GM19372 (cell line): ENCODE data around the gene COL15A1.
"Not testable (repeated sequence)": the region's sequence is repeated elsewhere in the genome, so short reads cannot be mapped to it uniquely, and the experiment has no call there.

ENCODE experiments used
- ATAC-seq: cut with Tn5 transposase; IDR thresholded peaks from one replicate; pipeline ENCODE4 v1.9.1; 2021; ENCODE audit warnings: mild to moderate bottlenecking, low read depth, moderate library complexity; ENCODE audit not compliant: unreplicated experiment

Gene COL15A1

GRCh38 chr9:98943682-98944056, at the start of gene COL15A1:
Gene COL15A1 (plus strand): TSS chr9:98943907. CDS start chr9:98944062, 155 bp downstream.
- ATAC-seq, result no peak

GRCh38 chr9:98894171-98894570, 49.5 kb upstream of the COL15A1 start:
- ATAC-seq, result no peak

GRCh38 chr9:98894761-98895160, 48.9 kb upstream of the COL15A1 start:
- ATAC-seq, result no peak

GRCh38 chr9:98896632-98897031, 47.1 kb upstream of the COL15A1 start:
- ATAC-seq, result no peak

- no peak for ATAC-seq
Observed at GRCh38 chr9:98897745-98898144, 46.0 kb upstream of the COL15A1 start.

GRCh38 chr9:98899408-98900056, 44.2 kb upstream of the COL15A1 start:
- no peak for ATAC-seq

- no peak for ATAC-seq
Observed at GRCh38 chr9:98900244-98900643, 43.5 kb upstream of the COL15A1 start.

GRCh38 chr9:98900725-98901124, 43.0 kb upstream of the COL15A1 start:
- no peak for ATAC-seq

- ATAC-seq, result not testable (repeated sequence)
Observed at GRCh38 chr9:98901843-98902242, 41.9 kb upstream of the COL15A1 start.

GRCh38 chr9:98902516-98902915, 41.2 kb upstream of the COL15A1 start:
- ATAC-seq, result no peak

- ATAC-seq, result no peak
Observed at GRCh38 chr9:98902925-98903324, 40.8 kb upstream of the COL15A1 start.

- no peak for ATAC-seq
Observed at GRCh38 chr9:98903961-98904411, 39.7 kb upstream of the COL15A1 start.

GRCh38 chr9:98905015-98905414, 38.7 kb upstream of the COL15A1 start:
- ATAC-seq, result no peak

- no peak for ATAC-seq
Observed at GRCh38 chr9:98906273-98907040, 37.2 kb upstream of the COL15A1 start.

GRCh38 chr9:98907055-98907454, 36.7 kb upstream of the COL15A1 start:
- no peak for ATAC-seq

GRCh38 chr9:98908897-98909634, 34.6 kb upstream of the COL15A1 start:
- ATAC-seq, result no peak

- ATAC-seq, result no peak
Observed at GRCh38 chr9:98909935-98910334, 33.8 kb upstream of the COL15A1 start.

GRCh38 chr9:98911042-98911441, 32.7 kb upstream of the COL15A1 start:
- ATAC-seq, result no peak

- ATAC-seq, result not testable (repeated sequence)
Observed at GRCh38 chr9:98911738-98912137, 32.0 kb upstream of the COL15A1 start.

- no peak for ATAC-seq
Observed at GRCh38 chr9:98912450-98912849, 31.3 kb upstream of the COL15A1 start.

- no peak for ATAC-seq
Observed at GRCh38 chr9:98913044-98913443, 30.7 kb upstream of the COL15A1 start.
